ENCODE data around the gene KRT33A. TPM values are rescaled to one million over a fixed set of nuclear protein-coding genes. Genes with fewer than 3 reads are reported as not detected.

Gene KRT33A
- total RNA-seq, 1 experiment from 2014 or later, result not detected

- H3K9ac ChIP-seq (ENCODE audit: extremely low read depth, insufficient read length, low read length), result no peak overlapping the region
- H3T11ph ChIP-seq (ENCODE audit: low read length), result no peak overlapping the region
- no peak for DNase-seq
- Mint-ChIP-seq H3K27ac (no peak overlapping the region; a peak in 1 of 7 replicates), H3K4me3 (no peak overlapping the region), H3K27me3 (ENCODE audit: low read depth) (peaks cover 4% of the 10 kb centered on the region), H3K36me3 (ENCODE audit: insufficient read depth in 1 of 3, low read depth in 3 of 3) (no peaks in the 10 kb centered on the region), H3K9me3 (no peaks in the 10 kb centered on the region; a peak in 1 of 5 replicates), H3K4me1 (0 out of 4 replicates have a peak, but pooled peaks cover 0 to 3% of the 10 kb centered on the region in 2 experiments)
- H2BK5ac ChIP-seq (ENCODE audit: insufficient read length, low read length), result no peak overlapping the region
- H3K27me3 ChIP-seq (ENCODE audit: insufficient read depth, low read length), result no peaks in the 10 kb centered on the region
- H4K8ac ChIP-seq (replicated peaks; ENCODE audit: insufficient read length, low read depth, low read length), result no peak overlapping the region
- no peak overlapping the region for H2BK12ac ChIP-seq (ENCODE audit: insufficient read length, low read depth, low read length)
- no peak overlapping the region for H3K4me2 ChIP-seq (ENCODE audit: insufficient read depth, insufficient read length, low read length)
- no peak overlapping the region for H3K56ac ChIP-seq (ENCODE audit: insufficient read length, low read depth, low read length)
- no peaks in the 10 kb centered on the region for H4K20me1 ChIP-seq (ENCODE audit: control insufficient read depth, insufficient read depth, insufficient read length)
- H3K9me3 ChIP-seq (ENCODE audit: control insufficient read depth, low read depth, low read length), result no peaks in the 10 kb centered on the region
- H2AFZ ChIP-seq (ENCODE audit: low read length), result no peak overlapping the region
- H2BK20ac ChIP-seq (ENCODE audit: low read depth, low read length, poor library complexity, severe bottlenecking), result no peak overlapping the region
- H3K23ac ChIP-seq (ENCODE audit: insufficient read length, low read depth, low read length), result no peak overlapping the region
- no peaks in the 10 kb centered on the region for H3K79me1 ChIP-seq (ENCODE audit: insufficient read depth, low read depth, low read length, poor library complexity, severe bottlenecking)
- TF ChIP-seq CTCF (conservative IDR thresholded peaks at IDR 0.05), result no peak
- H3K14ac ChIP-seq (ENCODE audit: insufficient read depth, low read length), result no peak overlapping the region
- no peaks in the 10 kb centered on the region for H3K4me1 ChIP-seq (ENCODE audit: insufficient read depth, low read length)
- H3K27ac ChIP-seq (ENCODE audit: insufficient read length, low read depth, low read length), result no peak overlapping the region
- H2AK5ac ChIP-seq (ENCODE audit: insufficient read length, low read length), result no peak overlapping the region
- H4K91ac ChIP-seq (ENCODE audit: insufficient read length, low read depth, low read length), result no peak overlapping the region
- H3K18ac ChIP-seq (ENCODE audit: insufficient read length, low read depth, low read length), result no peak overlapping the region
- no peak overlapping the region for H2BK15ac ChIP-seq (ENCODE audit: low read depth, low read length)
- no peak overlapping the region for H3K4ac ChIP-seq (ENCODE audit: low read depth, low read length)
- H3K23me2 ChIP-seq (ENCODE audit: insufficient read length, low read depth, low read length, poor library complexity, severe bottlenecking), result no peaks in the 10 kb centered on the region
- no peak overlapping the region for H2BK120ac ChIP-seq (ENCODE audit: low read depth, low read length, poor library complexity, severe bottlenecking)
- no peak overlapping the region for H4K5ac ChIP-seq (ENCODE audit: insufficient read length, low read depth, low read length)
- no peaks in the 10 kb centered on the region for H3K79me2 ChIP-seq (ENCODE audit: insufficient read depth, low read length)
- WGBS (ENCODE audit: extremely low coverage, insufficient read length, low lambda C conversion rate), result no CpG with 5 or more reads among the region's 7 CpGs
Observed at GRCh38 chr17:41396340-41396739, 45.7 kb upstream of the KRT33A start.
